ENCODE results near the gene COPRS. TPM values are rescaled to one million over a fixed set of nuclear protein-coding genes. Genes with fewer than 3 reads are reported as not detected.

Gene COPRS
- total and polyA plus RNA-seq, 4 donors = 15.4 to 50.6 (median 27.6) TPM

- 82% methylated on average over 5 of the region's 5 CpGs for WGBS
- TF ChIP-seq RAD21 (IDR thresholded peaks at IDR 0.05) (no peak), CTCF (IDR thresholded peaks at IDR 0.05; ENCODE audit: low read depth, low read length, missing input control) (no peak), JUND (IDR thresholded peaks at IDR 0.05) (no peak), EGR1 (IDR thresholded peaks at IDR 0.05; ENCODE audit: low read depth in 2 of 2) (no peak), NR2F2 (IDR thresholded peaks at IDR 0.05) (no peak), HNF4A (conservative IDR thresholded peaks at IDR 0.05) (no peak), YY1 (IDR thresholded peaks at IDR 0.05) (no peak), FOXA2 (IDR thresholded peaks at IDR 0.05) (no peak), GABPA (IDR thresholded peaks at IDR 0.05 in 1 of 2, conservative IDR thresholded peaks at IDR 0.05 in 1 of 2) (no peak), SP1 (IDR thresholded peaks at IDR 0.05) (no peak), MAX (IDR thresholded peaks at IDR 0.05) (no peak), FOXA1 (IDR thresholded peaks at IDR 0.05) (no peak), HNF4G (IDR thresholded peaks at IDR 0.05) (no peak), TAF1 (conservative IDR thresholded peaks at IDR 0.05) (no peak), REST (IDR thresholded peaks at IDR 0.05) (no peak)
- TF ChIP-seq, protein P1, sequence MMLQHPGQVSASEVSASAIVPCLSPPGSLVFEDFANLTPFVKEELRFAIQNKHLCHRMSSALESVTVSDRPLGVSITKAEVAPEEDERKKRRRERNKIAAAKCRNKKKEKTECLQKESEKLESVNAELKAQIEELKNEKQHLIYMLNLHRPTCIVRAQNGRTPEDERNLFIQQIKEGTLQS (IDR thresholded peaks at IDR 0.05) = no peak
Observed at GRCh38 chr17:31815212-31815730, 43.8 kb downstream of the COPRS start.

GRCh38 chr17:31811101-31811500 is 47.9 kb downstream of the COPRS start:
- Histone ChIP-seq H3K4me3 (ENCODE audit: low read depth in 1 of 3, low read length in 3 of 3) (no peak overlapping the region), H3K36me3 (ENCODE audit: control insufficient read depth in 4 of 4, insufficient read depth in 3 of 4, low read depth in 1 of 4, low read length in 3 of 4) (no peaks in the 10 kb centered on the region), H3K9me3 (ENCODE audit: control insufficient read depth in 4 of 4, low read length in 3 of 4) (peaks cover 0 to 2% (median 0%) of the 10 kb centered on the region in 4 donors), H3K27me3 (ENCODE audit: control insufficient read depth in 4 of 4, insufficient read depth in 4 of 4, low read length in 3 of 4) (no peaks in the 10 kb centered on the region), H3K4me1 (ENCODE audit: control insufficient read depth in 4 of 4, insufficient read depth in 4 of 4, low read length in 3 of 4) (peaks cover 4 to 16% (median 10%) of the 10 kb centered on the region in 4 donors), H3K27ac (ENCODE audit: low read depth in 1 of 2, low read length in 2 of 2) (no peak overlapping the region), H3K9ac (ENCODE audit: low read depth in 1 of 2, low read length in 2 of 2) (no peak overlapping the region)
- no peak for DNase-seq (ENCODE audit: low spot score)
- WGBS = 70% methylated on average over 4 of the region's 4 CpGs
- TF ChIP-seq FOXA2 (IDR thresholded peaks at IDR 0.05) = no peak
- TF ChIP-seq, protein P1 (IDR thresholded peaks at IDR 0.05) = no peak
- TF ChIP-seq EGR1 (IDR thresholded peaks at IDR 0.05; ENCODE audit: low read depth in 2 of 2) = no peak
- no peak for TF ChIP-seq ZBTB33 (IDR thresholded peaks at IDR 0.05)
- TF ChIP-seq YY1 (IDR thresholded peaks at IDR 0.05) = no peak
- no peak for TF ChIP-seq CTCF (IDR thresholded peaks at IDR 0.05; ENCODE audit: low read depth, low read length, missing input control)
- TF ChIP-seq TAF1 (conservative IDR thresholded peaks at IDR 0.05) = no peak
- TF ChIP-seq HNF4G (IDR thresholded peaks at IDR 0.05) = no peak
- no peak for TF ChIP-seq SP1 (IDR thresholded peaks at IDR 0.05)
- TF ChIP-seq HNF4A (conservative IDR thresholded peaks at IDR 0.05) = no peak
- TF ChIP-seq RXRA (IDR thresholded peaks at IDR 0.05) = no peak

More at GRCh38 chr17:31815212-31815730, 43.8 kb downstream of the COPRS start:
- Histone ChIP-seq H3K4me3 (ENCODE audit: low read depth in 1 of 3, low read length in 3 of 3) (no peak overlapping the region), H3K27ac (ENCODE audit: low read depth in 1 of 2, low read length in 2 of 2) (no peak overlapping the region), H3K9me3 (ENCODE audit: control insufficient read depth in 4 of 4, low read length in 3 of 4) (no peaks in the 10 kb centered on the region), H3K4me1 (ENCODE audit: control insufficient read depth in 4 of 4, insufficient read depth in 4 of 4, low read length in 3 of 4) (no peaks in the 10 kb centered on the region), H3K27me3 (ENCODE audit: control insufficient read depth in 4 of 4, insufficient read depth in 4 of 4, low read length in 3 of 4) (no peaks in the 10 kb centered on the region), H3K9ac (ENCODE audit: low read depth in 1 of 2, low read length in 2 of 2) (no peak overlapping the region), H3K36me3 (ENCODE audit: control insufficient read depth in 4 of 4, insufficient read depth in 3 of 4, low read depth in 1 of 4, low read length in 3 of 4) (no peaks in the 10 kb centered on the region)
- DNase-seq (ENCODE audit: low spot score) = no peak

All from liver (tissue), 9 donors.